NK-92 treated with Interleukin-12 subunit alpha and Interleukin-12 subunit beta, amount 100 ng/mL, for 24 hours (cell line): ENCODE measurements around the gene SLC19A1.

Experiments used
- DNase-seq: peaks from one replicate; lab custom pipeline; 2025; lab: John Stamatoyannopoulos, UW

The SLC19A1 gene

DNA sequence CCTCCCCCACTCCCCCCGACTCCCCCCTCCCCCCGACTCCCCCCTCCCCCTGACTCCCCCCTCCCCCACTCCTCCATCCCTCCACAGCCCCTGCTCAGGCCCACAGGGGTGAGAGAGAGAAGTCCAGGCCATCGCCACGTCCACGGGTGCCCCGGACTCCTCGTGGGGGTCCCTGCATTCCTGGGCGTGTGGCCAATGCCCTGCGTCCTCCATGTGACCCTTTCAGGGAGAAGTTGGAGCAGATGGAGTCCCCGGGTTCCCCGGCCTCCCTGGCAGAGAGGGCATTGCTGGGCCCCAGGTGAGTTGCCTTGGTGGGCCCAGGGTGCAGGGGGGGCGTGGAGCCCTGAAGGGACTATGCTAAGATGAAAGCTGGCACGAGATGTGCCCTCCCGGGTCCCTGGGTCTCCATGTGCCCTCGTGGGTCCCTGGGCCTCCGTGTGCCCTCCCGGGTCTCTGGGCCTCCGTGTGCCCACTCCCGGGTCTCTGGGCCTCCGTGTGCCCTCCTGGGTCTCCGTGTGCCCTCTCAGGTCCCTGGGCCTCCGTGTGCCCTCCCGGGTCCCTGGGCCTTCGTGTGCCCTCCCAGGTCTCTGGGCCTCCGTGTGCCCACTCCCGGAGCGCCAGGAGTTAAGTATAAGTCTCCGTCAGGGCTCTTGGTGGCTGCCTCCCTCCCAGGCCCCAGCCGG is 52.0 kb downstream of the SLC19A1 start:
- no peak for DNase-seq

DNA sequence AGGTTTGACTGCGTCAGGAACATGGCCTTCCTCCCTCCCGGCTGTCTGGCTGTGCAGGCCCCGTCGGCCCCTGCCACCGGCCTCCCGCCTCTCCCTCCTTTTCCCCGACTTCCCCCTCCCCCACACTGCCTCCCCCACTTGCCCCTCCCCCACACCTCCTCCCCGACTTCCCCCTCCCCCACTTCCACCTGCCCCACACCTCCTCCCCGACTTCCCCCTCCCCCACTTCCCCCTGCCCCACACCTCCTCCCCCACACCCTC is 52.6 kb downstream of the SLC19A1 start:
- DNase-seq = no peak

DNA sequence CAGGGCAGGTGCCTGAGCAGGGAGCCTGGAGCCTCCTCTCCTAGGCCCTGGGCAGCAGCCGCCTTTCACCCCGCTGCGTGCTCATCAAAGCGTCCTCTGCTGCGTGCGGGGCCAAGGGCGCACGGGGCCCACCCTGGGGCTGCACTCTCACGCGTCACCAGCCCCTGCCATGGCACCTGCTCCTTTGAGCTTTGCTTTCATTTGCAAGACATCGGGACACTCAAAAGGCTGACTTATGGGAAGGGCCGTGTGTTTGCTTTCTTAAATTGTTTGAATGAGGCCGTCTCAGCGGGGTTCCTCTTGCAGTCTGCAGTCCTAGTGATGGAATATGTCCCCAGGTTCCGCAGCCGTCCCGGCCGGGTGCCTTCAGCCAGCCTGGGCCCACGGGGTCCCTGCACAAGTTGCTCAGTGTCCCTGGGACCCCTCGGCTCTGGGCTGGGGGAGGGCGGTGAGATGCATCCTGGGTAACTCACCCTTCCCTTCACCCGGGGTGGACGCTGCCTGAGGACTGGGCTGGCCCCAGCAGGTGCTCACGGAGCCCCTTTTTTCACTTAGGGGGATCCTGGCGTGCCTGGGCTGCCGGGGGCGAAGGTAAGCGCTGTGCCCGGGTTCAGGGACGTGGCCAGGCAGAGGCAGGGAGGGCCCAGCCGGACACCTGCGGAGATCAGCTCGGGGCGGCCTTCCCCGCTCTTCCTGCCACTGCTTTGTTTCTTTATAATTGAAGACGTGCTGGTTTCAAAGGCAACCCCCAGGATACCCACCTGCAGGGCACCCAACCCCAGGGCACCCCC is 53.1 kb downstream of the SLC19A1 start:
- DNase-seq = no peak

- DNase-seq = no peak
Observed at GRCh38 chr21:45487891-45488600, 54.2 kb downstream of the SLC19A1 start.

- no peak for DNase-seq
Observed at GRCh38 chr21:45487161-45487806, 55.0 kb downstream of the SLC19A1 start.

- DNase-seq = no peak
Observed at GRCh38 chr21:45486443-45487160, 55.6 kb downstream of the SLC19A1 start.

- DNase-seq = no peak
Observed at GRCh38 chr21:45485686-45486442, 56.4 kb downstream of the SLC19A1 start.

- no peak for DNase-seq
Observed at GRCh38 chr21:45484318-45484717, 57.9 kb downstream of the SLC19A1 start.

- DNase-seq = no peak
Observed at GRCh38 chr21:45482899-45483821, 59.1 kb downstream of the SLC19A1 start.

- no peak for DNase-seq
Observed at GRCh38 chr21:45481977-45482898, 60.0 kb downstream of the SLC19A1 start.

GRCh38 chr21:45481566-45481965 is 60.7 kb downstream of the SLC19A1 start:
- DNase-seq = no peak

GRCh38 chr21:45480701-45481500 is 61.3 kb downstream of the SLC19A1 start:
- no peak for DNase-seq

GRCh38 chr21:45479691-45480675 is 62.3 kb downstream of the SLC19A1 start:
- DNase-seq = no peak

GRCh38 chr21:45478816-45479669 is 63.2 kb downstream of the SLC19A1 start:
- DNase-seq = no peak

GRCh38 chr21:45478115-45478801 is 64.0 kb downstream of the SLC19A1 start:
- no peak for DNase-seq
